ENCODE results near the gene PRIMA1.

Gene PRIMA1

GRCh38 chr14:93751946-93752655, 36.2 kb downstream of the PRIMA1 start:
- no peak for DNase-seq

- no peak for DNase-seq
These were observed 39.2 kb downstream of the PRIMA1 start for GRCh38 chr14:93749076-93749420.

GRCh38 chr14:93748208-93749075, 39.8 kb downstream of the PRIMA1 start:
- no peak for DNase-seq

- DNase-seq, result no peak
These were observed 40.7 kb downstream of the PRIMA1 start for GRCh38 chr14:93747560-93747959.

- no peak for DNase-seq
These were observed 41.2 kb downstream of the PRIMA1 start for GRCh38 chr14:93747102-93747501.

GRCh38 chr14:93745603-93746273, 42.5 kb downstream of the PRIMA1 start:
- DNase-seq, result no peak

- no peak for DNase-seq
These were observed 43.4 kb downstream of the PRIMA1 start for GRCh38 chr14:93744876-93745275.

GRCh38 chr14:93744176-93744575, 44.1 kb downstream of the PRIMA1 start:
- DNase-seq, result no peak

- no peak for DNase-seq
These were observed 44.8 kb downstream of the PRIMA1 start for GRCh38 chr14:93743270-93744060.

- DNase-seq, result no peak
These were observed 45.5 kb downstream of the PRIMA1 start for GRCh38 chr14:93742761-93743160.

GRCh38 chr14:93741556-93742230, 46.6 kb downstream of the PRIMA1 start:
- no peak for DNase-seq

GRCh38 chr14:93737634-93738033, 50.7 kb downstream of the PRIMA1 start:
- no peak for DNase-seq

GRCh38 chr14:93736378-93737014, 51.8 kb downstream of the PRIMA1 start:
- DNase-seq, result no peak

- DNase-seq, result no peak
These were observed 53.1 kb downstream of the PRIMA1 start for GRCh38 chr14:93735206-93735605.

GRCh38 chr14:93734086-93734822, 54.0 kb downstream of the PRIMA1 start:
- no peak for DNase-seq

GRCh38 chr14:93733631-93734030, 54.7 kb downstream of the PRIMA1 start:
- DNase-seq, result no peak

- DNase-seq, result no peak
These were observed 55.1 kb downstream of the PRIMA1 start for GRCh38 chr14:93733231-93733630.

- DNase-seq, result no peak
These were observed 55.8 kb downstream of the PRIMA1 start for GRCh38 chr14:93732524-93732923.

- no peak for DNase-seq
These were observed 56.5 kb downstream of the PRIMA1 start for GRCh38 chr14:93731753-93732152.

GRCh38 chr14:93729993-93730392, 58.3 kb downstream of the PRIMA1 start:
- no peak for DNase-seq

GRCh38 chr14:93728651-93729016, 59.7 kb downstream of the PRIMA1 start:
- DNase-seq, result no peak
